Adipocyte (in vitro differentiated cells): Measurements from ENCODE around the gene VPS50.
"Not testable (repeated sequence)": the region's sequence is repeated elsewhere in the genome, so short reads cannot be mapped to it uniquely, and the experiment has no call there.

ENCODE experiments used
- DNase-seq: peaks from one replicate; pipeline ENCODE4 v3.0.0-alpha.2; 2015; ENCODE audit warnings: low read depth
- H3K27me3 ChIP-seq: replicated peaks from 2 replicates; pipeline ENCODE4 v1.7.0; 2013; ENCODE audit warnings: mild to moderate bottlenecking, low read length, moderate library complexity; ENCODE audit not compliant: control insufficient read depth, insufficient read depth
- H3K36me3 ChIP-seq: 2 replicates; pipeline ENCODE4 v1.7.0; 2013; ENCODE audit warnings: low read length, mild to moderate bottlenecking, moderate library complexity; ENCODE audit not compliant: control insufficient read depth, insufficient read depth, severe bottlenecking
- H3K4me1 ChIP-seq: 2 replicates; pipeline ENCODE4 v1.7.0; 2013; ENCODE audit warnings: mild to moderate bottlenecking, low read length, moderate library complexity; ENCODE audit not compliant: control insufficient read depth, insufficient read depth
- H3K4me3 ChIP-seq: 2 replicates; pipeline ENCODE4 v1.7.0; 2013; ENCODE audit warnings: mild to moderate bottlenecking, low read length, moderate library complexity
- H3K9ac ChIP-seq: 2 replicates; pipeline ENCODE4 v1.7.0; 2013; ENCODE audit warnings: mild to moderate bottlenecking, low read length, moderate library complexity
- H3K9me3 ChIP-seq: 2 replicates; pipeline ENCODE4 v1.7.0; 2013; ENCODE audit warnings: mild to moderate bottlenecking, low read length, moderate library complexity; ENCODE audit not compliant: control insufficient read depth

Gene VPS50

GRCh38 chr7:93298671-93299070 is 66.5 kb downstream of the VPS50 start:
- H3K36me3 ChIP-seq = peaks cover 5% of the 10 kb centered on the region
- no peaks in the 10 kb centered on the region for H3K27me3 ChIP-seq
- H3K9ac ChIP-seq = no peak overlapping the region
- H3K4me3 ChIP-seq = no peak overlapping the region
- peaks cover 11% of the 10 kb centered on the region for H3K4me1 ChIP-seq
- no peaks in the 10 kb centered on the region for H3K9me3 ChIP-seq
- DNase-seq = peak; percentile 67

DNA sequence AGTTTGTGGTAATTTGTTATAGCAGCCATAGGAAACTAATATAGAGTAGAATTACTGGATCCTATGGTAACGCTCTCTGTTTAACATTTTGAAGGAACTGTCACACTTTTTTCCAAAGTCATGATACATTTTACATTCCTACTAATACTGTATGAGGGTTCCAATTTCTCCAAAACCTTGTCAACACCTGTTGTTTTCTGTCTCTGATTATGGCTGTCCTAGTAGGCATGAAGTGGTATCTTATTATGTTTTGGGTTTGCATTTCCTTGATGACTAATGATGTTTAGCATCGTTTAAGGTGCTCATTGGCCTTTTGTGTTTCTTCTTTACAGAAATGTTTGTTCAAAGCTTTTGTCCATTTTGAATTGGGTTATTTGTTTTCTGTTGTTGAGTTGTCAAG is 69.6 kb downstream of the VPS50 start:
- peaks cover 18% of the 10 kb centered on the region for H3K4me1 ChIP-seq
- no peaks in the 10 kb centered on the region for H3K9me3 ChIP-seq
- no peak for DNase-seq
- peaks cover 5% of the 10 kb centered on the region for H3K36me3 ChIP-seq
- no peaks in the 10 kb centered on the region for H3K27me3 ChIP-seq
- H3K4me3 ChIP-seq = no peak overlapping the region
- H3K9ac ChIP-seq = no peak overlapping the region

GRCh38 chr7:93307131-93307660 is 75.0 kb downstream of the VPS50 start:
- H3K9me3 ChIP-seq = no peaks in the 10 kb centered on the region
- no peaks in the 10 kb centered on the region for H3K27me3 ChIP-seq
- H3K4me3 ChIP-seq = peak overlapping the region; percentile 43
- peak overlapping the region; percentile 4 for H3K9ac ChIP-seq
- H3K4me1 ChIP-seq = peaks cover 30% of the 10 kb centered on the region
- H3K36me3 ChIP-seq = peaks cover 2% of the 10 kb centered on the region
- DNase-seq = peak; percentile 80

DNA sequence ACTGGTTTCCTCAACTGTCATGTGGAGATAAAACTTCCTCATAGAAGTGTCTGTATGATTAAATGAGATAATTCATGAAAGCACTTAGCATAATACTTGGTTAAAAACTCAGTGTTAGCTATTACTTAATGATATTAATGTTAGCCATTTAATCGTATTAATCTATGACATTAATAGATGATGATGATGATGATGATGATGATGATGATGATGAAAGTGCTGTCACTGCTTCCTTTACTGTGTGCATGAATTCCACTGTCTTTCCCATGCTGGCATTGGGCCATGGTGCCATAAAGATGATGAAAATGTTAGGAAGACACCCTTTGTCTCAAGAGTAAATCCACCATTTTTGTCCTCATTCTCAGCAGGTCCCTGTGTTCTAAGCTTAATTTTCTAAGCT is 75.8 kb downstream of the VPS50 start:
- Histone ChIP-seq H3K36me3 (peaks cover 6% of the 10 kb centered on the region), H3K4me3 (no peak overlapping the region), H3K9ac (no peak overlapping the region), H3K27me3 (no peaks in the 10 kb centered on the region), H3K9me3 (no peaks in the 10 kb centered on the region), H3K4me1 (peaks cover 30% of the 10 kb centered on the region)
- no peak for DNase-seq

- Histone ChIP-seq H3K4me3 (no peak overlapping the region), H3K4me1 (peaks cover 23% of the 10 kb centered on the region), H3K9me3 (no peaks in the 10 kb centered on the region), H3K27me3 (no peaks in the 10 kb centered on the region), H3K9ac (no peak overlapping the region), H3K36me3 (peaks cover 8% of the 10 kb centered on the region)
- peak; percentile 33 for DNase-seq
Measured at GRCh38 chr7:93310346-93310745, 78.2 kb downstream of the VPS50 start.

DNA sequence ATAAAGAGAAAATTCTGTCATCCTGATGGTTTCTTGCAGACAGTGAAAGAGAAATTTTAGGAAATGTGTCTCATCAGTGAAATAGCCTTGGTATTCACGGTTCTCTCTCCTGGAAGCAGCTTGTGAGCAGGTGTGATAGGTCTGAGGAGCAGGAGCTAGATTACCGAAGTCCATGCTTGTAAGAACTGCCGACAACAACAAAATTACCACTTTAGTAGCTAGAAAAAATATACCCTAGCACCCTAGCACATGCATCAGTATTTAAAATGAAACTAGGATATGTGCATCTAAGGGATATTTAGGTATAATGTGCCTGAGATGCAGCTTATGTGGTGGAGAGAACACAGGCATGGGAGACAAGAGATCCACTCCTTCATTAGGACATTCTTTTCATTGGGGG is 82.3 kb downstream of the VPS50 start:
- H3K27me3 ChIP-seq = no peaks in the 10 kb centered on the region
- H3K4me3 ChIP-seq = no peak overlapping the region
- peaks cover 12% of the 10 kb centered on the region for H3K4me1 ChIP-seq
- H3K36me3 ChIP-seq = peaks cover 8% of the 10 kb centered on the region
- DNase-seq = no peak
- H3K9ac ChIP-seq = no peak overlapping the region
- no peaks in the 10 kb centered on the region for H3K9me3 ChIP-seq

- peaks cover 5% of the 10 kb centered on the region for H3K4me1 ChIP-seq
- peak; percentile 18 for DNase-seq
- H3K9ac ChIP-seq = no peak overlapping the region
- no peaks in the 10 kb centered on the region for H3K9me3 ChIP-seq
- no peaks in the 10 kb centered on the region for H3K27me3 ChIP-seq
- H3K36me3 ChIP-seq = peaks cover 8% of the 10 kb centered on the region
- H3K4me3 ChIP-seq = no peak overlapping the region
Measured at GRCh38 chr7:93315896-93316295, 83.7 kb downstream of the VPS50 start.

GRCh38 chr7:93316730-93317129 is 84.6 kb downstream of the VPS50 start:
- Histone ChIP-seq H3K27me3 (no peaks in the 10 kb centered on the region), H3K4me1 (peaks cover 5% of the 10 kb centered on the region), H3K9ac (no peak overlapping the region), H3K36me3 (peaks cover 8% of the 10 kb centered on the region), H3K4me3 (no peak overlapping the region), H3K9me3 (no peaks in the 10 kb centered on the region)
- DNase-seq = no peak

GRCh38 chr7:93320887-93321286 is 88.7 kb downstream of the VPS50 start:
- no peaks in the 10 kb centered on the region for H3K9me3 ChIP-seq
- DNase-seq = no peak
- H3K36me3 ChIP-seq = no peaks in the 10 kb centered on the region
- H3K27me3 ChIP-seq = no peaks in the 10 kb centered on the region
- H3K9ac ChIP-seq = no peak overlapping the region
- H3K4me3 ChIP-seq = no peak overlapping the region
- H3K4me1 ChIP-seq = no peaks in the 10 kb centered on the region

GRCh38 chr7:93326291-93326690 is 94.1 kb downstream of the VPS50 start:
- H3K4me1 ChIP-seq, H3K4me3 ChIP-seq: not testable (repeated sequence)

GRCh38 chr7:93327006-93327633 is 95.0 kb downstream of the VPS50 start:
- H3K36me3 ChIP-seq = no peaks in the 10 kb centered on the region
- no peaks in the 10 kb centered on the region for H3K9me3 ChIP-seq
- no peak overlapping the region for H3K9ac ChIP-seq
- peak; percentile 93 for DNase-seq
- H3K4me1 ChIP-seq = peaks cover 4% of the 10 kb centered on the region
- H3K27me3 ChIP-seq = no peaks in the 10 kb centered on the region
- no peak overlapping the region for H3K4me3 ChIP-seq

More at GRCh38 chr7:93326291-93326690, 94.1 kb downstream of the VPS50 start:
- H3K27me3 ChIP-seq, DNase-seq, H3K36me3 ChIP-seq, H3K9me3 ChIP-seq, H3K9ac ChIP-seq: not testable (repeated sequence)

DNA sequence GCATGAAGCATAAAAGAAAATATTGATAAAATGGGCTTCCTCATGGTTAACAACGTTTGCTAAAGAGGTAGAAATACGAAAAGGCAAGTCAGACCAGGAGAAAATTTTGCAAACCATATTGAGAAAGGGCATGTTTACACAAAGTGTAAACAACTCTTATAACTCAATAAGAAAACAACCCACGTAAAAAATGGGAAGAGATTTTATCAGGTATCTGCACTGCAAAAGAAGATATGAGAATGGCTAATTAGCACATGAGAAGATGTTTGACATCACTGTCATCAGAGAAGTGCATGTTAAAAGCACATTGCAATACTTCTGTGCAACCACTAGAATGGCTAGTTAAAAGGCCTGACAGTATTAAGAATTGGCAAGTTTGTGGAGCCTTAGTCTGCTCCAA is 99.5 kb downstream of the VPS50 start:
- Histone ChIP-seq H3K4me3 (no peak overlapping the region), H3K9me3 (no peaks in the 10 kb centered on the region)
- DNase-seq = no peak

More for the DNA sequence above, 99.5 kb downstream of the VPS50 start:
- no peak overlapping the region for H3K9ac ChIP-seq
- peaks cover 3% of the 10 kb centered on the region for H3K4me1 ChIP-seq
- no peaks in the 10 kb centered on the region for H3K27me3 ChIP-seq
- H3K36me3 ChIP-seq = no peaks in the 10 kb centered on the region
